ENCODE results near the gene PLEKHH3.

DNA sequence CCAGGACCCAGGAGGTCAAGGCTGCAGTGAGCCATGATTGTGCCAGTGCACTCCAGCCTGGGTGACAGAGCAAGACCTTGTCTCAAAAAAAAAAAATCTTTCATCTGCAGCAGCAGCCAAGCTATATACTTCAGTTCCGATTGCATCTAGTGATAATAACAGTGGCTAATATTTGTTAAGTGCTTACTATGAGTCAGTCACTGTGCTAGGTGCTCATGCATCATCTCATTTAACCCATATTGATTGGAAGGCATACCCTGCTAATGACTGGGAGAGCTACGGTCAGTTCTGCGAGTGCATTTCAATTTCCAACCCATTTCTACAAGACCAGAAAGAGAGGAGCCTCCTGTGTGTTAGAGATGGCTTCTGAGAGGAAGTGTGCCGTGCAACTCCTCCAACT is 25.4 kb downstream of the PLEKHH3 start:
- TF ChIP-seq, protein P1, sequence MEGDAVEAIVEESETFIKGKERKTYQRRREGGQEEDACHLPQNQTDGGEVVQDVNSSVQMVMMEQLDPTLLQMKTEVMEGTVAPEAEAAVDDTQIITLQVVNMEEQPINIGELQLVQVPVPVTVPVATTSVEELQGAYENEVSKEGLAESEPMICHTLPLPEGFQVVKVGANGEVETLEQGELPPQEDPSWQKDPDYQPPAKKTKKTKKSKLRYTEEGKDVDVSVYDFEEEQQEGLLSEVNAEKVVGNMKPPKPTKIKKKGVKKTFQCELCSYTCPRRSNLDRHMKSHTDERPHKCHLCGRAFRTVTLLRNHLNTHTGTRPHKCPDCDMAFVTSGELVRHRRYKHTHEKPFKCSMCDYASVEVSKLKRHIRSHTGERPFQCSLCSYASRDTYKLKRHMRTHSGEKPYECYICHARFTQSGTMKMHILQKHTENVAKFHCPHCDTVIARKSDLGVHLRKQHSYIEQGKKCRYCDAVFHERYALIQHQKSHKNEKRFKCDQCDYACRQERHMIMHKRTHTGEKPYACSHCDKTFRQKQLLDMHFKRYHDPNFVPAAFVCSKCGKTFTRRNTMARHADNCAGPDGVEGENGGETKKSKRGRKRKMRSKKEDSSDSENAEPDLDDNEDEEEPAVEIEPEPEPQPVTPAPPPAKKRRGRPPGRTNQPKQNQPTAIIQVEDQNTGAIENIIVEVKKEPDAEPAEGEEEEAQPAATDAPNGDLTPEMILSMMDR (IDR thresholded peaks at IDR 0.05) = no peak
- no peak for TF ChIP-seq POLR2A (IDR thresholded peaks at IDR 0.05)
- TF ChIP-seq POLR2AphosphoS5 (IDR thresholded peaks at IDR 0.05) = no peak

Data from breast epithelium (tissue), 3 donors.